Keratinocyte (primary cell): ENCODE data around the gene RIMS1.

ENCODE experiments used
- CTCF ChIP-seq, 3 experiments: IDR thresholded peaks in 1 of 3; conservative IDR thresholded peaks in 1 of 3; optimal IDR thresholded peaks in 1 of 3; 2 replicates in 2 of 3; 3 replicates in 1 of 3; pipeline versions ENCODE3 to v1.5.1; 2011; ENCODE audit warnings: low read length in 3 of 3, mild to moderate bottlenecking in 3 of 3, moderate library complexity in 2 of 3, control low read depth in 1 of 3, inconsistent platforms in 1 of 3; ENCODE audit not compliant: insufficient read depth in 2 of 3; ENCODE audit errors: extremely low read depth in 1 of 3
- EZH2 ChIP-seq: IDR thresholded peaks from one replicate; pipeline ENCODE4 v1.6.1; 2012; ENCODE audit warnings: inconsistent platforms, mild to moderate bottlenecking, low read length, moderate library complexity

GRCh38 chr6:71889366-71889765, 3.0 kb downstream of the RIMS1 start:
- no peak for TF ChIP-seq CTCF (optimal IDR thresholded peaks at IDR 0.05 in 1 of 3, IDR thresholded peaks at IDR 0.05 in 1 of 3, conservative IDR thresholded peaks at IDR 0.05 in 1 of 3; ENCODE audit: extremely low read depth in 1 of 3, insufficient read depth in 2 of 3, low read length in 3 of 3)
- TF ChIP-seq EZH2 = no peak
